Suprapubic skin (tissue), 4 donors: ENCODE measurements around the gene SYT4. TPM values are rescaled to one million over a fixed set of nuclear protein-coding genes. Genes with fewer than 3 reads are reported as not detected.

Experiments used
- DNase-seq, 2 donors: peaks; one replicate each; pipeline ENCODE4 v3.0.0-alpha.2; 2019; ENCODE audit warnings: low spot score in 2 of 2
- H3K27ac ChIP-seq: fragments of 200-600 bp; sonication (generic); one replicate; pipeline ENCODE4 v1.5.1; 2019
- H3K27me3 ChIP-seq: fragments of 200-600 bp; sonication (generic); one replicate; pipeline ENCODE4 v1.5.1; 2019
- H3K36me3 ChIP-seq: fragments of 200-600 bp; sonication (generic); one replicate; pipeline ENCODE4 v1.5.1; 2019
- H3K4me1 ChIP-seq: fragments of 200-600 bp; sonication (generic); one replicate; pipeline ENCODE4 v1.5.1; 2019
- H3K4me3 ChIP-seq: fragments of 200-600 bp; sonication (generic); one replicate; pipeline ENCODE4 v1.5.1; 2019; ENCODE audit warnings: mild to moderate bottlenecking
- H3K9me3 ChIP-seq: fragments of 200-600 bp; sonication (generic); one replicate; pipeline ENCODE4 v1.5.1; 2019
- EP300 ChIP-seq: sonication (generic); formaldehyde crosslinking; IDR thresholded peaks from one replicate; pipeline ENCODE4 v1.6.1; 2017; ENCODE audit warnings: antibody characterized with exemption
- POLR2A ChIP-seq, 2 donors: fragments of 450-650 bp; IDR thresholded peaks; one replicate each; pipeline ENCODE4 v1.6.1; 2017; ENCODE audit warnings: antibody characterized with exemption in 2 of 2, mild to moderate bottlenecking in 2 of 2, moderate library complexity in 2 of 2
- POLR2AphosphoS5 ChIP-seq, 3 donors: sonication (generic); formaldehyde crosslinking; IDR thresholded peaks; one replicate each; pipeline ENCODE4 v1.6.1; 2017; ENCODE audit warnings: antibody characterized with exemption in 3 of 3
- WGBS: methylation state at CpG from one replicate; pipeline ENCODE4 v1.1.5; 2018; 5-methylcytosine and 5-hydroxymethylcytosine counted together
- total RNA-seq, 4 donors: library from RNA; depleted of rRNA; stranded (reverse); fragments of >200 nt; gene quantifications; one replicate each; pipeline ENCODE4 v1.1.0, GENCODE V29; 2016
- TF ChIP-seq, protein P1 (sequence below), 2 donors: fragments of 200-600 bp in 1 of 2; fragments of 450-650 bp in 1 of 2; sonication (generic) in 1 of 2; IDR thresholded peaks; one replicate each; pipeline ENCODE4 v1.5.1; 2016 to 2019; ENCODE audit warnings: antibody characterized with exemption in 2 of 2, mild to moderate bottlenecking in 1 of 2, moderate library complexity in 1 of 2

SYT4 gene, protein sequence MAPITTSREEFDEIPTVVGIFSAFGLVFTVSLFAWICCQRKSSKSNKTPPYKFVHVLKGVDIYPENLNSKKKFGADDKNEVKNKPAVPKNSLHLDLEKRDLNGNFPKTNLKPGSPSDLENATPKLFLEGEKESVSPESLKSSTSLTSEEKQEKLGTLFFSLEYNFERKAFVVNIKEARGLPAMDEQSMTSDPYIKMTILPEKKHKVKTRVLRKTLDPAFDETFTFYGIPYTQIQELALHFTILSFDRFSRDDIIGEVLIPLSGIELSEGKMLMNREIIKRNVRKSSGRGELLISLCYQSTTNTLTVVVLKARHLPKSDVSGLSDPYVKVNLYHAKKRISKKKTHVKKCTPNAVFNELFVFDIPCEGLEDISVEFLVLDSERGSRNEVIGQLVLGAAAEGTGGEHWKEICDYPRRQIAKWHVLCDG
- not detected for total RNA-seq

DNA sequence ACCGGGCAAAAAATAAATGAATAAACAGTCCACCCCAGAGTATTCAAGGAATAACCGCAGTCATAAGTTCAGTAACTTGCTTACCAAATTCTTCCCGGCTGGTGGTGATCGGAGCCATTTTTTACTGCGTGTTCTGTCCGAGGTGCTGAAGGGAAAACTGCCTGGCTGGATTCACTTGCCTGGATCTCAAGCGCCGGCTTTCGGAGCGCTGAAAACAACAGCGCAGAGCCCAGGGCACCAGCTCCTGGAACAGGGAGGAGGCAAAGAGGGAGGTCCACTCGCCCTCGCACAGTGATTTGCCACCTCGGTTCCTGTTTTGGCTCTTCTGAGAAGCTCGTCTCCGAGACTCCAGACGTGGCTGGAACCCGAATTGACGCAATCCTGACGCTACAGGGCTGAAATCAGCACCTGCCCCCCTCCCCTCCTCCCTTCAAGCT, at the start of gene SYT4:
Gene SYT4, minus strand, starts transcription at position 327 of the 437 bp plus-strand sequence. Its CDS starts 209 bp downstream, at position 118.
- Histone ChIP-seq H3K9me3 (no peaks in the 10 kb centered on the region), H3K4me1 (no peaks in the 10 kb centered on the region), H3K27me3 (peaks cover 11% of the 10 kb centered on the region), H3K27ac (no peak within 1 kb of the TSS), H3K4me3 (no peak within 1 kb of the TSS), H3K36me3 (no peaks in the 10 kb centered on the region)
- no peak for TF ChIP-seq EP300
- 3% methylated on average over 20 of the region's 20 CpGs for WGBS
- DNase-seq: no peak

DNA sequence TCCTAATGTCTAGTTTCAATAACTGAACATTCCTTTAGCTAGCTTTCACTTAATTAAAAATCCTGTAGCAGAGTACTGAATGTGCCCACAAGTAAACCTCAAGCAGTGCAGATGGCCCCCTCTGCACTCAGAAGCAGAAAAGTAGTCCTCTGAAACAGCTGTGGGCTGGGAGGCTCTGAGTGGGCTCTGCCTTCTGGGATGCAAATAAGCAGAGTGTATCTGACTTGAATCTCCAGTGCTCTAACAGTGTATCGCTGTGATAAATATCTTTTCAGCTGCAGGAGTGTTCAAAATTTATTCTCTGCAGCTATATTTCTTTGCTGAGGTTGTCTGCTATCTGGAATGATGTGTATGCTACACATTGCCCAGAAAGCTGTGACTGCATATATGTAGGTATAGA, 44.8 kb upstream of the SYT4 start:
- DNase-seq: no peak
- Histone ChIP-seq H3K27ac (no peak overlapping the region), H3K9me3 (no peaks in the 10 kb centered on the region), H3K4me3 (no peak overlapping the region), H3K36me3 (no peaks in the 10 kb centered on the region), H3K27me3 (no peaks in the 10 kb centered on the region), H3K4me1 (no peaks in the 10 kb centered on the region)
- WGBS: 56% methylated on average over 1 of the region's 1 CpG
- no peak for TF ChIP-seq POLR2AphosphoS5 (IDR thresholded peaks at IDR 0.05)
- no peak for TF ChIP-seq EP300
- no peak for TF ChIP-seq POLR2A (IDR thresholded peaks at IDR 0.05)
- TF ChIP-seq, protein P1, sequence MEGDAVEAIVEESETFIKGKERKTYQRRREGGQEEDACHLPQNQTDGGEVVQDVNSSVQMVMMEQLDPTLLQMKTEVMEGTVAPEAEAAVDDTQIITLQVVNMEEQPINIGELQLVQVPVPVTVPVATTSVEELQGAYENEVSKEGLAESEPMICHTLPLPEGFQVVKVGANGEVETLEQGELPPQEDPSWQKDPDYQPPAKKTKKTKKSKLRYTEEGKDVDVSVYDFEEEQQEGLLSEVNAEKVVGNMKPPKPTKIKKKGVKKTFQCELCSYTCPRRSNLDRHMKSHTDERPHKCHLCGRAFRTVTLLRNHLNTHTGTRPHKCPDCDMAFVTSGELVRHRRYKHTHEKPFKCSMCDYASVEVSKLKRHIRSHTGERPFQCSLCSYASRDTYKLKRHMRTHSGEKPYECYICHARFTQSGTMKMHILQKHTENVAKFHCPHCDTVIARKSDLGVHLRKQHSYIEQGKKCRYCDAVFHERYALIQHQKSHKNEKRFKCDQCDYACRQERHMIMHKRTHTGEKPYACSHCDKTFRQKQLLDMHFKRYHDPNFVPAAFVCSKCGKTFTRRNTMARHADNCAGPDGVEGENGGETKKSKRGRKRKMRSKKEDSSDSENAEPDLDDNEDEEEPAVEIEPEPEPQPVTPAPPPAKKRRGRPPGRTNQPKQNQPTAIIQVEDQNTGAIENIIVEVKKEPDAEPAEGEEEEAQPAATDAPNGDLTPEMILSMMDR (IDR thresholded peaks at IDR 0.05): no peak

DNA sequence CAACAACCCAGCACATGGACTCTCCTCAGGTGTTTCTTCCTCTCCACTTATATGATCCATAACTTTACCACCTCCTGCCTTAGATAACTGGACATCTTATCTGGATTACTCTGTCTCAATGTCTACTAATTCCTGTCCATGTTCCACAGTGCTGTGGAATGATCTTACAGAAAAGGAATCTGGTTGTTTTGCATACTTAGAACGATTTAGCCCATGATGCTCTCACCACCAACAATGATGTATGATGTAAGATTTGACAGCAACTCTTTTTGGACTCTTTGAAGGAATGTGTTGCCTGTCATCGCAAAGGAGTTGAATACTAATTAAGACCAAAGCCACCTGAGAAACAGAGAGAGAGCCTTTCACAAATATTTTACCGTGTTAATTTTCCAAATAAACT, 37.7 kb upstream of the SYT4 start:
- TF ChIP-seq POLR2A (IDR thresholded peaks at IDR 0.05): no peak
- no peak for TF ChIP-seq POLR2AphosphoS5 (IDR thresholded peaks at IDR 0.05)
- TF ChIP-seq, protein P1 (IDR thresholded peaks at IDR 0.05): no peak
- TF ChIP-seq EP300: no peak
- Histone ChIP-seq H3K27me3 (no peaks in the 10 kb centered on the region), H3K27ac (no peak overlapping the region), H3K36me3 (no peaks in the 10 kb centered on the region), H3K9me3 (no peaks in the 10 kb centered on the region), H3K4me3 (no peak overlapping the region), H3K4me1 (no peaks in the 10 kb centered on the region)
- no peak for DNase-seq
- WGBS: 53% methylated on average over 3 of the region's 3 CpGs

DNA sequence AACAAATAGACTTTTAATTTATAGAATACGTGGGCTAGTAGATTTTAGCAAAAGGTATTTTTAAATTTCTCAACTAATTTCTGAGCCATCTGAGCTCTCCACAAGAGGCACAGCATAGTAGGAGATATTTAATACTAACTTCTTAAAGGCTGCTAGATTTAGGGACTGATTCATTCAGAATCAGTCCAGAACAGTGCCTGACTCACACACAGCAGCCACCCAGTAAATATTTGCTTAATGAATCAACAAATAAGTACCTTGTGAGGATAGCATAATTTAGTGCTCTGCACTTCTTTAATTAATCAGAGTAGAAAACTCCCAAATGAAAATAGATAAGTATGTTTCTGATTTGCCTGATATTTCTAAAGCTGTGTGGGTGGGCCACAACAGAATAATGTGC, 35.6 kb upstream of the SYT4 start:
- Histone ChIP-seq H3K4me3 (no peak overlapping the region), H3K4me1 (no peaks in the 10 kb centered on the region), H3K27me3 (no peaks in the 10 kb centered on the region), H3K36me3 (no peaks in the 10 kb centered on the region), H3K27ac (no peak overlapping the region), H3K9me3 (no peaks in the 10 kb centered on the region)
- DNase-seq: no peak
- TF ChIP-seq EP300 (no peak), POLR2A (IDR thresholded peaks at IDR 0.05) (no peak), POLR2AphosphoS5 (IDR thresholded peaks at IDR 0.05) (no peak)
- TF ChIP-seq, protein P1 (IDR thresholded peaks at IDR 0.05): no peak
- 93% methylated on average over 1 of the region's 1 CpG for WGBS

DNA sequence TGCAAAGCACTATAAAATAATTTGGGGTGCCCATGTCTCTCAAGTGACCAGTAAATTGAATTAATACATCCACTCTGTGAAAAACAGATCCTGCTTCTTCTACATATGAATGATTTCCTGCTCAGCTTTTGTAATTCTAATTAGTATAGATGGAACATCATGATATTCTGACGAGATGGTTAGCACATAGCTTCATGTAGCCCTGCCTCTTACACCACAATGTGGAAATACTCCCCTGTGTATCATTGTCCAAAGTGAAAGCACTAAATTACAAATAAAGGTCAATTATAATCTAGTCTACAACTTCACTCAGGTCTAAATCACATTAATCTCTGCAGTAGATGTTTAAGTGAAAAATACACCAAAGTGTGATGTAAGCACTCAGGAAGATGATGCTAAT, 32.9 kb upstream of the SYT4 start:
- 43% methylated on average over 1 of the region's 1 CpG for WGBS
- Histone ChIP-seq H3K36me3 (no peaks in the 10 kb centered on the region), H3K9me3 (no peaks in the 10 kb centered on the region), H3K27me3 (no peaks in the 10 kb centered on the region), H3K4me1 (no peaks in the 10 kb centered on the region), H3K27ac (no peak overlapping the region), H3K4me3 (no peak overlapping the region)
- DNase-seq: no peak
- TF ChIP-seq POLR2AphosphoS5 (IDR thresholded peaks at IDR 0.05): no peak
- TF ChIP-seq POLR2A (IDR thresholded peaks at IDR 0.05): no peak
- no peak for TF ChIP-seq EP300
- TF ChIP-seq, protein P1 (IDR thresholded peaks at IDR 0.05): no peak
